Type B pancreatic cell (in vitro differentiated cells): Measurements from ENCODE around the gene ARHGEF26. TPM values are rescaled to one million over a fixed set of nuclear protein-coding genes. Genes with fewer than 3 reads are reported as not detected.

Experiments
- DNase-seq: peaks from one replicate; pipeline ENCODE4 v3.0.0; 2021; ENCODE audit warnings: mixed read lengths; ENCODE audit not compliant: unreplicated experiment; ENCODE audit errors: extremely low spot score
- H3K27ac Mint-ChIP-seq: 2 replicates; pipeline ENCODE4 v1.8.0; 2021; ENCODE audit warnings: mild to moderate bottlenecking, mixed read lengths
- H3K27me3 Mint-ChIP-seq: 2 replicates; pipeline ENCODE4 v1.8.0; 2021; ENCODE audit warnings: mixed read lengths
- H3K36me3 Mint-ChIP-seq: 2 replicates; pipeline ENCODE4 v1.8.0; 2021; ENCODE audit warnings: mixed read lengths
- H3K4me1 Mint-ChIP-seq: one replicate; pipeline ENCODE4 v1.8.0; 2021; ENCODE audit warnings: mixed read lengths; ENCODE audit not compliant: unreplicated experiment
- H3K4me3 Mint-ChIP-seq: 2 replicates; pipeline ENCODE4 v1.8.0; 2021; ENCODE audit warnings: mild to moderate bottlenecking, mixed read lengths
- H3K9me3 Mint-ChIP-seq: 2 replicates; pipeline ENCODE4 v1.8.0; 2021; ENCODE audit warnings: mixed read lengths
- CTCF ChIP-seq: fragments of 200-600 bp; sonication (generic); conservative IDR thresholded peaks from 2 replicates; pipeline ENCODE4 v1.5.0; 2021; ENCODE audit warnings: antibody characterized with exemption, mild to moderate bottlenecking
- total RNA-seq: library from RNA; stranded (reverse); gene quantifications from 2 replicates; pipeline ENCODE4 v1.2.1, GENCODE V29; 2021; ENCODE audit warnings: low replicate concordance

ARHGEF26 gene
- total RNA-seq, 1 donor from 2014 or later: 12.7 TPM

GRCh38 chr3:154191520-154191919 lies 70.3 kb downstream of the ARHGEF26 start:
- Mint-ChIP-seq H3K36me3 (peaks cover 17% of the 10 kb centered on the region), H3K4me3 (no peak overlapping the region), H3K27me3 (no peaks in the 10 kb centered on the region), H3K27ac (no peak overlapping the region), H3K9me3 (no peaks in the 10 kb centered on the region), H3K4me1 (no peaks in the 10 kb centered on the region)
- TF ChIP-seq CTCF: no peak
- DNase-seq: no peak

- TF ChIP-seq CTCF: no peak
- no peaks in the 10 kb centered on the region for H3K27me3 Mint-ChIP-seq
- peaks cover 20% of the 10 kb centered on the region for H3K36me3 Mint-ChIP-seq
- no peaks in the 10 kb centered on the region for H3K9me3 Mint-ChIP-seq
- H3K4me1 Mint-ChIP-seq: no peaks in the 10 kb centered on the region
- H3K27ac Mint-ChIP-seq: no peak overlapping the region
- H3K4me3 Mint-ChIP-seq: no peak overlapping the region
- no peak for DNase-seq
These were observed 71.0 kb downstream of the ARHGEF26 start for GRCh38 chr3:154192225-154192624.

GRCh38 chr3:154193000-154193615 lies 71.9 kb downstream of the ARHGEF26 start:
- no peak overlapping the region for H3K27ac Mint-ChIP-seq
- H3K4me3 Mint-ChIP-seq: no peak overlapping the region
- no peaks in the 10 kb centered on the region for H3K9me3 Mint-ChIP-seq
- no peak for DNase-seq
- peaks cover 20% of the 10 kb centered on the region for H3K36me3 Mint-ChIP-seq
- TF ChIP-seq CTCF: no peak
- no peaks in the 10 kb centered on the region for H3K27me3 Mint-ChIP-seq
- no peaks in the 10 kb centered on the region for H3K4me1 Mint-ChIP-seq

DNA sequence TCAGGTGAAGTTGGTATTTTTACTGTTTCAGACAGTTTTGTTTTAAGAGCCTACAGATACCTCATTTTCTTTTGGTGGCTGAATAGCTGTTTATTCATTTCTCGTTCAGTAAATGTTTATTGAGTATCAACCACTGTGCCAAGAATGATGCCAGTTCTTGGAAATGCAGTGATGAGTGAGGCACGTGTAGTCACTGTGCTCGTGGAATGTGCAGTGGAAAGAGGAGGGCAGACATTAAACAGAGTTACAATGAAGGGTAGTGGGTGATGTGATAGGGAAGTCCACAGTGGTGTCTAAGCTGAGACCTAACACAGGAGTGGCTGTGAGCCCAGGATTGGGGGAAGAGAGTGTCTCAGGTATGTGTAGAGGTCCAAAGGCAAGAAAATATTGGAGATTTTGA lies 73.7 kb downstream of the ARHGEF26 start:
- Mint-ChIP-seq H3K27ac (no peak overlapping the region), H3K4me3 (no peak overlapping the region)
- no peak for DNase-seq

DNA sequence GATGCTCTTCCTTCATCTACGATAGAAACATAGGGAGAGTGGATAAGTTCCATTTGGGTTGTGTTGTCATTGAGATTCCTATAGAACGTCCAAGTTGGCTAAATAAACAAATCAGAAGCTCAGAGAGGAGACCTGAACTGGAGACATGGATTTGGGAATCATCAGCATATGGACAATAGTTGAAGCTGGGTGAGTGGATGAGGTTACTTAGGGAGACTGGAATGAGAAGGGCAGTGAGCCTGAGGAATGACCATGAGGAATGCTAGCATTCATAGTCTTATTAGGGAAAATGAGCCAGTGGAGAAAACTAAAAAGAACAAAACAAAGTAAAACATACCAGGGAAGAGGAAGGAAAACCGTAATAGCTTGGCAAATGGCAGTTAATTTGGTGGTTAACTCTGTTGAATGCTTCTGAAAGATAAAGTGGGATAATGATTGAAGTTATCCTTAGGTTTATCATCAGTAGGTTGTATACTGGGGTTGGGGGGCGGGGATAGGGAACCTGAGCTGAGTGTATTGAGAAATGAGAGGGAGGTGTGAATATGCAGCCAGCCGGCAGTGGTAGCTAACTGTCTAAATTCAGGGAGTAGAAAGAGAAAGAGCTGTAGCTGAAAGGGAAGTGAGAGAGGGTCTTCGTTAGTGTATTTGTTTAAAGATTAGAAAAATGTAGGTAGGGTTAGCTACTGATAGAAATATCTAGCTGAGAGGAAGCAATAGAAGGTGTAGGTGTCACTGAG lies 74.6 kb downstream of the ARHGEF26 start:
- Mint-ChIP-seq H3K9me3 (no peaks in the 10 kb centered on the region), H3K36me3 (peaks cover 35% of the 10 kb centered on the region), H3K27ac (no peak overlapping the region), H3K4me1 (no peaks in the 10 kb centered on the region), H3K4me3 (no peak overlapping the region), H3K27me3 (no peaks in the 10 kb centered on the region)
- no peak for DNase-seq
- TF ChIP-seq CTCF: no peak

More for the DNA sequence above, 73.7 kb downstream of the ARHGEF26 start:
- H3K27me3 Mint-ChIP-seq: no peaks in the 10 kb centered on the region
- no peaks in the 10 kb centered on the region for H3K4me1 Mint-ChIP-seq
- no peaks in the 10 kb centered on the region for H3K9me3 Mint-ChIP-seq
- H3K36me3 Mint-ChIP-seq: peaks cover 31% of the 10 kb centered on the region
- no peak for TF ChIP-seq CTCF
